GM21447 (cell line): ENCODE data around the gene FBRSL1.
"Not testable (repeated sequence)": the region's sequence is repeated elsewhere in the genome, so short reads cannot be mapped to it uniquely, and the experiment has no call there.

Source experiments
- ATAC-seq: cut with Tn5 transposase; IDR thresholded peaks from one replicate; pipeline ENCODE4 v1.9.1; 2021; ENCODE audit not compliant: unreplicated experiment

Gene FBRSL1

GRCh38 chr12:132470397-132470796 lies 19.6 kb upstream of the FBRSL1 start:
- ATAC-seq = no peak

DNA sequence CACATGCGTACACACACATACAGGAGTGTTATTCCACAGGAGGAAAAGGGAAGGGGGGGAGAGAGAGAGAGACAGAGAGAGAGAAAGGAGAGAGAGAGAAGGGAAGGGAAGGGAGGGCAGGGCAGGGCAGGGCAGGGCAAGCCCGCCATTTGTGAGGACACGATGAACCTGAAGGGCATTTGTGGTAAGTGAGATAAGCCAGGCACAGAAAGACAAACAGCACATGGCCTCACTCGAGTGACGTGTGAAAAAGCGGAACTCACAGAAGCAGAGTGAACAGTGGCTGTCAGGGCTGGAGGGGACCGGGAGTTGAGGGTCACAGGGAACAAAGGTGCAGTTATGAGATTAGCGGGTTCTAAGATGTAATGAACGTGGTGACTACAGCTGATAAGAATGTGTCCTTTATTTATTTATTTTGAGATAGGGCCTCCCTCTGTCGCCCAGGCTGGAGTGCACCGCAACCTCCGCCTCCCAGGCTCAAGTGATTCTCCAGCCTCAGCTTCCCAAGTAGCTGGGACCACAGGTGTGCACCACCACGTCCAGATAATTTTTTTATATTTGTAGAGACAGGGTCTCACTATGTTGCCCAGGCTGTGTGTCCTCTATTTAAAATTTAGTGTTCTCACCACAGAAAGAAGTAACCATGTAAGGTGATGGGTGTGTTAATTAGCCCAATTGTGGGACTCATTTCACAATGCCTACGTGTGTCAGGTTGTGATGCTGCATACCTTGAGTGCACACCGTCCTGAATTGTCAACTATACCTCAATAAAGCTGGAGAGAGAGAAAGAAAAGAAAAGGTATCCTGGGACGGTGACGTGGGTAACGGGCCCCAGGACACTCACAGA lies 18.7 kb upstream of the FBRSL1 start:
- ATAC-seq = no peak

DNA sequence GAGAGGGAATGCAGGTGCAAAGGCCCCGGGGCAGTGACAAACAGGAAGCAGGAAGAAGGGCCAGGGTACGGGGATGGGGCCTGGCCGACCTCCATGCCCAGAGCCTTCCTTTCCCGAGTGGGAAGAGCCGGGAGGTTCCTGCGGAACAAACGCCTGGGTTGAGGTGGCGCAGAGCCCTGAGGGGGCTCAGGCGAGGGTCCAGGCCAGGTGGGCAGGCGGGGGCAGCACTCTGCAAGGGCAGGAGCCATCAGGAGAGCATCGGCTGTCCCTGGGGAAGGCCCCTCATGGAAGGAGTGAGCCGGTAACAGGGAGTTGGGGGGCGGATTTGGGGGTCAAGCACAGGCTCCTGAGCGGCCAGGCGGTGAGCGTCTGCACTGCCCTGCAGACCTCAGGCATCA lies 18.1 kb upstream of the FBRSL1 start:
- no peak for ATAC-seq

GRCh38 chr12:132472386-132472785 lies 17.6 kb upstream of the FBRSL1 start:
- ATAC-seq = no peak

DNA sequence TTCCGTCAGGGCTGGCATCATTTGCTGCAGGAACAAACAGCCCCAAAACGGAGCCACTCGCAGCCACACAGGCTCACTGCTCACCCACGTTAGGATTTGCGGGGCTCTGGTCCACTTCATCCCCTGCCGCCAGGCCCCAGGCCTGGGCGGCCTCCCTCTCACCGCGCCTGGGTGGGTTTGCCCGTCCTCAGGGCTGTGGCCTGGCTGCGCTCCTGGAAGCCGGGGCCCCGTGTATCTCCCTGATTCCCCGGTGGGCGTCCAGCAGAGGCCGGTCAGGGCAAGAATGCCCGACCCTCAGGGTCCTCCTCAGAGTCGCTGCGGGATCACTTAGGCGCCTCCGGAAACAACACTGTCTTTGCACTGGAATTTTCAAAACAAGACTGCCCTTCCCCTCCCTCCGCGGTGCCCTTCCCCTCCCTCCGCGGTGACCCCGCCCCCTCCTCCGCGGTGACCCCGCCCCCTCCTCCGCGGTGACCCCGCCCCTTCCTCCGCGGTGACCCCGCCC lies 15.7 kb upstream of the FBRSL1 start:
- no peak for ATAC-seq

DNA sequence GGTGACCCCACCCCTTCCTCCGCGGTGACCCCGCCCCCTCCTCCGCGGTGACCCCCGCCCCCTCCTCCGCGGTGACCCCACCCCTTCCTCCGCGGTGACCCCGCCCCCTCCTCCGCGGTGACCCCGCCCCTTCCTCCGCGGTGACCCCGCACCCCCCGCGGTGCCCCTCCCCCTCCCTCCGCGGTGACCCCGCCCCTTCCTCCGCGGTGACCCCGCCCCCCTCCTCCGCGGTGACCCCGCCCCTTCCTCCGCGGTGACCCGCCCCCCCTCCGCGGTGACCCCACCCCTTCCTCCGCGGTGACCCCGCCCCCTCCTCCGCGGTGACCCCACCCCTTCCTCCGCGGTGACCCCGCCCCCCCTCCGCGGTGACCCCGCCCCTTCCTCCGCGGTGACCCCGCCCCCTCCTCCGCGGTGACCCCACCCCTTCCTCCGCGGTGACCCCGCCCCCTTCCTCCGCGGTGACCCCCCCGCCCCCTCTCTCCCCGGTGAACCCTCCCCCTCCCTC lies 15.1 kb upstream of the FBRSL1 start:
- ATAC-seq = not testable (repeated sequence)

DNA sequence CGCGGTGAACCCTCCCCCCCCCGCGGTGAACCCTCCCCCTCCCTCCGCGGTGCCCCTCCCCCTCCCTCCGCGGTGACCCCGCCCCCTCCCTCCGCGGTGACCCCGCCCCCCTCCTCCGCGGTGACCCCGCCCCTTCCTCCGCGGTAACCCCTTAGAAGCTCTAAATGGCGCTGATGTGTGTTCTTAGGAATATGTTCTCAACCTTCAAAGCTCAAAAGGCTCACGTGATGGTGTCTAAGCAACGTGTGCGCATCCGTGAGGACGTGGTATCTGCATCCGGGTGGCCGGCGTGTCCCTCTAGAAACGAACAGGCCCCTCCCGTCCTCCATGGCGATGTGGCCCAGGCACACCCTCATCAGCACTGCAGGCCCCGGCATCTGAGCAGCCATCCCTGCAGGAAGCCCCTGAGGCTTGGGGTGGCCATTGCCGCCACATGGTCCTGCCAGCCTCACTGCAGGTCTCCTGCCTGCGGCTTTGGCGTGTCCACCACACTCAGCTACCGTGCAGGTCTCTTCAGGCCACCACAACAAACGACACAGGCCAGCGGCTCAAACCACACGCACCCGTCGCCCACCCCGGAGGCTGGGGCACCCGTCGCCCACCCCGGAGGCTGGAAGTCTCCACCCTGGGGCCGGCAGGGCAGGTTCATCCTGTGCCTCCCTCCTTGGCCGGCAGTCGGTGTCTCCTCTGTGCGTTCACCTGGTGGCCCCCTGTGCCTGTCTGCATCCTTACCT lies 14.5 kb upstream of the FBRSL1 start:
- no peak for ATAC-seq

DNA sequence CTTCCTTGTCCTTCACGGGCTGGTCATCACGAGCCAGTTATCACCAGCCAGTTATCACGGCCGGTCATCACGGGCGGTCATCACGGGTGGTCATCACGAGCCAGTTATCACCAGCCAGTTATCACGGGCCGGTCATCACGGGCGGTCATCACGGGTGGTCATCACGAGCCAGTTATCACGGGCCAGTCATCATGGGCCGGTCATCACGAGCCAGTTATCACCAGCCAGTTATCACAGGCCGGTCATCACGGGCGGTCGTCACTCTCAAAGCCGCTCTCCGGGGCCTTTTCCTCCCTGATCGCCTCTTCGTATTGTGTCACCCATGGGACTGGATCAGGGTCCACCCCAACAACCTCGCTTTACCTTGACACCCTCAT lies 13.9 kb upstream of the FBRSL1 start:
- ATAC-seq = no peak

GRCh38 chr12:132476421-132476820 lies 13.5 kb upstream of the FBRSL1 start:
- ATAC-seq = no peak

DNA sequence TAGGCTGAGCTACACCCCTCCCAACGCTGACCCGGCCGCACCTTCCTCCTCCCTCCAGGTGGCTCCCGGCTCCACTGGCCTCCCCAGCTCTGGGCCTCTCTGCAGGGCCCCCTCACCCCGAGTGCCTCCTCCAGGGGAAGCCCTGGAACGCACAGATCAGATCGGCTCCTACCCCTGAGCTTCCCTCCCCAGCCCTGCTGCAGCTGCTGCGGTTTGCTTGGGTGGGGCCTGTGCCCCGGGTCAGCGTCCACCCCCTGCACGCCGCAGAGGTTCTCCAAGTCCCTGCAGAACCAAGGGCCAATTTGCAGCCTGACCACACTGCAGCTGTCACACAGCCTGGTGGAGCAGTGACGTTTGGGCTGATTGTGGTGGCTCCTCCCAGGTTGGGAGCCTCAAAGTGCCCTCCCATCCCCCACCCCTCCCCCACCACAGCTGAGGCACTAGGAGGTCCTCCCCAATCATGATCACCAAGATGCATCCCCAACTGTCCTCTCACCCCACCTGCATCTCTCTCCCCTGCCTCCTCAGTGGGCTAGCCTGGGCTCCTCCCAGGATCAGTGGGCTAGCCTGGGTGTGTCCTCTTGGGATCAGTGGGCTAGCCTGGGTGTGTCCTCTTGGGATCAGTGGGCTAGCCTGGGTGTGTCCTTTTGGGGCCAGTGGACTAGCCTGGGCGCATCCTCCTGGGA lies 12.8 kb upstream of the FBRSL1 start:
- no peak for ATAC-seq

DNA sequence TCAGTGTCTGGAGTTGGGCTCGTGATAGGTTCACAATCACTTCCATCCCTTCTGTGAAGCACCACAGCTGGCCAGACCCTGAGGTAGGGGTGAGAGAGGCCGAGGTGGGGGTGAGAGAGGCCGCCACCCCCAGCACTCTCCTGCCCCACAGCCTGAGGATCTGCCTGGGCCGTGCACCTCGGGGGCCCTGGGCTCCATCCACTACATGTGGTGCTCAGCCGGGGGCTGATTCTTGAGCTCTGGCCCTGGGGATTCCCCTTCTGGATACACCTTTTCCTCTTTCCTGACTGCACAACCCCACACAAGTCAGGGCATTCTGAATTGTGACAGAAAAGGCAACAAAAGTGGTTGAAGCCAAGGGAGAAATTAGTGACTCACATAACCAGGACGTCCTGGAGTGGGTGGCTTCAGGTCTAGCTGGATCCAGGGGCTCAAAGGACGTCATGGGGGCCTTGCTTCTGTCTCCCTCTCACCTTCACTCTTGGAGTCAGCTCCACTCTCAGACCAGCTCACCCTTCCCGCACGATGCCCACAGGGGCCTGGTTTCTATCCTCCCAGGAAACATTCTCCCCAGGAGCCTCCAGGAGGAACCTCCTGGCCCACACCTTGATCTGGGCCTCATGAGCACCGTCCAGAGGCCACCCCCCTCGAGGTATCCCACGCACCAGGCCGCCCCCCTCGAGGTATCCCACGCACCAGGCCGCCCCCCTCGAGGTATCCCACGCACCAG lies 12.1 kb upstream of the FBRSL1 start:
- ATAC-seq = no peak

DNA sequence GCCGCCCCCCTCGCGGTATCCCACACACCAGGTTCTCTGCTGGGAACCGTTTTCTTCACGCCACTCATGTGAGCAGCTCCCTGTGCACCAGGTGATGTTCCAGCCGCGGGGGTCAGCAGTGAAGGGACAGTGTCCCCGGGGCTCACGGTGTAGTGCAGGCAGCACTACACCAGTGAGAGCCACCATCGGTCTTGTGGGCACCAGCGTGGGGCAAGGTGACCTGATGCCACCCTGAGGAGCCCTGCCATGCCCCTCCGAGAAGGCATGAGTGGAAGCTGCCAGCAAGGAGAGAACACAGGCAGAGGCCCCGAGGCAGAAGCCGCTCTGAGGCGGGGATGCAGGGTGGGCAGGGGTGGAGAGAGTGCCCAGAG lies 11.5 kb upstream of the FBRSL1 start:
- no peak for ATAC-seq

GRCh38 chr12:132478845-132479244 lies 11.1 kb upstream of the FBRSL1 start:
- no peak for ATAC-seq

DNA sequence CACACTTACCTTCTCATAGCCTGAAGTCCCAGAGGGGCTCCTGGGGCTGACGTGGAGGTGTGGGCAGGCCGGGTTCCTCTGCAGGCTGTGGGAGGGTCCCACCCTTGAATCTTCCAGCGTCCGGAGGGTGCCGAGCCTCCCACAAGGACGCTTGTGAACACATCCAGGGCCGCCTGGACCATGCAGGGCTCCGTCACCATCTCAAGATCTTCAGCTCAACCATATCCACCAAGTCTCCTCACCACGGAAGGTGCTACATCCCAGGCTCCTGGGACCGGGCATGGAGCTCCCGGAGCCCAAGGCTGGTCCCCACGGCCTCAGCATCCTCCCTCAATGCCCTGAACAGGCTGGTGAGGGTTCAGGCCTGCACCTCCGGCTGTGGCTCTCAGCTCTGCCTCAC lies 10.7 kb upstream of the FBRSL1 start:
- no peak for ATAC-seq

- no peak for ATAC-seq
Observed at GRCh38 chr12:132479938-132480622, 9.9 kb upstream of the FBRSL1 start.

DNA sequence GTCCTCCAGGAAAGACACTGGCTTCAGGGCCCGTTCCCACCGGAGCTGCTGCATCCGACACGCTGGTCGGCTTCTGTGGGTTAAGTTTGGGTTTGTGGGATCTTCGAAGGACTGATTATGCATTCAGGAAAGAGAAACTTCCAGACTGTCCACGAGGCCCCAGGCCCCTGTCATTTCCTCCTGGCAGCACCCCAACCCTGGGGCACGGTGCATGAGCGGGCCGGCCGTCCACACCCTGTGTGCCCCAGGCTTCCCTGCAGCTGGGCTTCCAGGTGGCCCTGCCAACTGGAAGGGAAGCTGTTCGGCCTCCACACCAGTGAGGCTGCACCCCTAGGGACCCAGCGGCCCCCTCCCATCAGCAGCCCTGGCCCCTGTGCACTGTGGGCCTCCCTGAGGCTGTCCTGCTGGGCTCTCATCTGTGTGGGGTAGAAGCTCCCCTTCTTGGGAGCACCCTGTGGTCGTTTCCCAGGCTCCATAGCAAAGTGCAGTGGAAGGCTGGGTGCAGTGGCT lies 9.3 kb upstream of the FBRSL1 start:
- no peak for ATAC-seq

DNA sequence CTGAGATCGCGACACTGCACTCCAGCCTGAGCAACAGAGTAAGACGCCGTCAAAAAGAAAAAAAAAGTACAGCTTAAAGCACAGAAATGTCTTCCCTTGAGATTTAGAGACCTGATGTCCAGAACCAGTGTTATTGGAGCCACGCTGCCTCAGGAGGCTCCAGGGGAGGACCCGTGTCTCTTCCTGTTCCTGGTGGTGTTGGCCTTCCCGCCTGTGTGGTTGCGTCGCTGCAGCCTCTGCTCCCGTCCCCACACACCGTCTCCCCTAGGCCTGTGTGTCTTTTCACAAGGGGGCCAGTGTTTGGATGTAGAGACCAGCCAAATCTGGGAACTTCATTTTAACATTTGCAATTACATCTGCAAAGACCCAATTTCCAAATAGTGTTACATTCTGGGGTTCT lies 8.6 kb upstream of the FBRSL1 start:
- ATAC-seq = no peak

DNA sequence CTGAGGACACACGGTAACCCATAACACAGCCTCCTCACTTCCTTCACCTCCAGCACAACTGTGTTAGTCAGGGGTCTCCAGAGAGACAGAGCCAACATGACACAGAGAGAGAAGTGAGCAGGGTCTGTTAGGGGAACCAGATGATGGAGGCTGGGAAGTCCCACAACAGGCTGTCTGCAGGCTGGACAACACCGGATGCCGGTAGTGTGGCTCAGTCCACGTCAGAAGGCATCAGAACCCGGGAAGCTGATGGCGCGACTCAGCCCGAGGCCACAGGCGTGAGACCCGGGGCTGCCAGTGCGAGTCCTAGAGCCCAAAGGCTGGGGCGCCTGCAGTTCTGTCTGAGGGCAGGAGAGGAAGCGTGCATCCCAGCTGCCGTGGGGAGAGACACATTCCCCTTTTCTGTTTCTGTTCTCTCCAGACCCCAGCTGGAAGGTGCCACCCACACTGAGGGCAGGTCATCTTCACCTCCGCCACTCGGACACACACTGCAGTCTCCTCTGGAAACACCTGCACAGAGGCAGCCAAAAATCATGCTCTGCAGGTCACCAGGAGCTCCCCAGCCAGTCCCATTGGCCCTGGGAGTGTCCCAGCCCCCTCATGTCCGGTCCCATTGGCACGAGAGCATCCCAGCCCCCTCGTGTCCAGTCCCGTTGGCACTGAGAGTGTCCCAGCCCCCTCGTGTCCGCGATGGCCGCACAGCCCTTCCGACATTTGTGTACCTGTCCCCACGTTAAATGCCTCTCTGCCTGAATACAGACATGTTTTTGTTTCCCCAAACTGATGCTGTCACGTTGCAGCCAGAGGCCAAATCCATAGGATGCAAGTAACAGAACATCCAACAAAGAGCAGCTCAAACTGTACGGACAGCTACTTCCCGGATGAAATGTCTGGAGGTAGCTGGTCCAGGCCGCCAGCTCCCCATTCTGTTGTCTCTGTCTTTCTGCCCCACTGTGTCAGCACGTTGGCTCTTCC lies 7.9 kb upstream of the FBRSL1 start:
- no peak for ATAC-seq

DNA sequence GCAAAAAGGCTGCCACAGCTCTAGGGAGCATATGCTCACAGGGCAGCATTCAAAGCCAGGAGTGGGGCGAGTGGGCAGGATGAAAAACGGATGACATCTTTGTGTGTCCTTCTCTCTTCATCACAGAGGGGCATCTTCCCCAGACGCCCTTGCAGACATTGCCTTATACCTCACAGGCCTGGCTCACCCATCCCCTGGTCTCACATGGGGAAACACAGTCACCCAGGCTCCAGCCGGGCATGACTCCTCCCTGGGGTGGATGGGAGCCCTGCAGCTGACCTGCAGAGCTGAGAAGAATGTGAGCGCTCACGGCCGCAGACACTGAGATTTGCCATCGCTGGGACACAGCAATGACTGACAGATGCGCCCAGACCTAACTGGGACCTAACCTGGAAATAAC lies 7.2 kb upstream of the FBRSL1 start:
- ATAC-seq = no peak
